ENCODE measurements around the gene CARD9. TPM values are rescaled to one million over a fixed set of nuclear protein-coding genes. Genes with fewer than 3 reads are reported as not detected.

Gene CARD9
- total RNA-seq, 1 donor from 2014 or later: 1.2 TPM

- peak overlapping the region; percentile 23 for H3K4me3 ChIP-seq (ENCODE audit: low read depth, low read length)
Measured at GRCh38 chr9:136363949-136364748, 9.3 kb downstream of the CARD9 start.

GRCh38 chr9:136363106-136363948 lies 10.1 kb downstream of the CARD9 start, which contains the start of gene DNLZ:
TSS of gene DNLZ (minus strand) at chr9:136363744. CDS start at chr9:136363714, 30 bp downstream.
- peak within 1 kb of the TSS; percentile 79 for H3K4me3 ChIP-seq (ENCODE audit: low read depth, low read length)
- TF ChIP-seq CTCF (conservative IDR thresholded peaks at IDR 0.05; ENCODE audit: low read depth, low read length): peak; percentile 76
- DNase-seq (ENCODE audit: low read depth): peak; percentile 37

More at GRCh38 chr9:136363949-136364748, 9.3 kb downstream of the CARD9 start:
- DNase-seq (ENCODE audit: low read depth): no peak
- no peak for TF ChIP-seq CTCF (conservative IDR thresholded peaks at IDR 0.05; ENCODE audit: low read depth, low read length)

GRCh38 chr9:136362450-136362784 lies 11.1 kb downstream of the CARD9 start:
- no peak for TF ChIP-seq CTCF (conservative IDR thresholded peaks at IDR 0.05; ENCODE audit: low read depth, low read length)
- H3K4me3 ChIP-seq (ENCODE audit: low read depth, low read length): no peak overlapping the region
- no peak for DNase-seq (ENCODE audit: low read depth)

- TF ChIP-seq CTCF (conservative IDR thresholded peaks at IDR 0.05; ENCODE audit: low read depth, low read length): no peak
- no peak for DNase-seq (ENCODE audit: low read depth)
Measured at GRCh38 chr9:136361754-136362449, 11.6 kb downstream of the CARD9 start.

GRCh38 chr9:136361047-136361753 lies 12.3 kb downstream of the CARD9 start:
- TF ChIP-seq CTCF (conservative IDR thresholded peaks at IDR 0.05; ENCODE audit: low read depth, low read length): no peak
- no peak overlapping the region for H3K4me3 ChIP-seq (ENCODE audit: low read depth, low read length)
- no peak for DNase-seq (ENCODE audit: low read depth)

More at GRCh38 chr9:136361754-136362449, 11.6 kb downstream of the CARD9 start:
- H3K4me3 ChIP-seq (ENCODE audit: low read depth, low read length): no peak overlapping the region

Data from epithelial cell of proximal tubule (primary cell).